ES-I3 (cell line): ENCODE data around the gene EHMT1.
"Not testable (repeated sequence)": the region's sequence is repeated elsewhere in the genome, so short reads cannot be mapped to it uniquely, and the experiment has no call there.

Experiments
- H3K36me3 ChIP-seq: 2 replicates; pipeline ENCODE4 v1.6.1; 2013; ENCODE audit warnings: mild to moderate bottlenecking, low read length, control low read depth, moderate library complexity; ENCODE audit not compliant: insufficient read depth
- H3K4me1 ChIP-seq: 2 replicates; pipeline ENCODE4 v1.6.1; 2013; ENCODE audit warnings: mild to moderate bottlenecking, control low read depth, low read length; ENCODE audit not compliant: insufficient read depth
- H3K9ac ChIP-seq: 2 replicates; pipeline ENCODE4 v1.6.1; 2013; ENCODE audit warnings: low read depth, mild to moderate bottlenecking, low read length, moderate library complexity
- H3K9me3 ChIP-seq: 2 replicates; pipeline ENCODE4 v1.6.1; 2013; ENCODE audit warnings: mild to moderate bottlenecking, low read length, moderate library complexity; ENCODE audit not compliant: control insufficient read depth, insufficient read depth

The EHMT1 gene

DNA sequence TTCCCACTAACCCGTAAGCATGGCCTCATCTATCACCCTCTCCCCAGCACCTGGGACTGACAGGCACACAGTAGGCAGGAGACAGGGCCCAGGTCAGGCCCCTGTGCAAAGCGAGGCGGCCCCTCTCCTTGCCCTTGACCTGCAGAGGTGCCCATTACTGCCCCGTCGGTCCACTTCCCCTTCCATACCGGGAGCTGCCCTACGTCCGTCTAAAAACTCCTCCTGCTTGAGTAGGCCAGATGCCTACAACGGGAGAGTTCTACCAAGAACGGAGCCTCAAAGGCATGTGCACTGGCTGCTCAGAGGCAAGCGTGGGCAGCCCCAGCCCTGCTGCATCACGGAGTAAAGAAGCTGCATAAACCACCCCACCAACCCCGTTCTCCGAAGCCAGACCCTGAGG lies 35.5 kb upstream of the EHMT1 start:
- no peak overlapping the region for H3K9ac ChIP-seq
- H3K36me3 ChIP-seq: peaks cover 7% of the 10 kb centered on the region; the same call in 1 of the 2 replicates
- H3K4me1 ChIP-seq: peaks cover 4% of the 10 kb centered on the region; the same call in 1 of the 2 replicates
- H3K9me3 ChIP-seq: no peaks in the 10 kb centered on the region

DNA sequence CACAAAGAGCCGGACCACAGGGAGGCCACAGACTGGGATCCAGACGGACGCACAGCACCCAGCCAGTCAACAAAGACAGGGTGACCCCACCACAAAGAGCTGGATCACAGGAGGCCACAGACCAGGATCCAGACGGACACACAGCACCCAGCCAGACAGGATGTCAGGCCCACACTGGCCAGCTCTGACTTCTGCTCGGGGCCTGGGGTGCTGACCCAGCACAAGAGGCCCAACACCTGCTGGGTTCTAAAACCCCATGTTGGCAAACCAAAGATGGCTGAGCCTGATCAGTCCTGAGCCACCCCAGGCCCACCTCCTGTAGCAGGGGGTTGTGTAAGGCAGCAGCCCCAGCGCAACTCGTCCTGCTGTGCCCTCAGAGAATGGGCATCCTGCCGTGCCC lies 34.8 kb upstream of the EHMT1 start:
- Histone ChIP-seq H3K9ac (no peak overlapping the region), H3K4me1 (peaks cover 4% of the 10 kb centered on the region; the same call in 1 of the 2 replicates), H3K36me3 (peaks cover 8% of the 10 kb centered on the region; the same call in 1 of the 2 replicates), H3K9me3 (no peaks in the 10 kb centered on the region)

DNA sequence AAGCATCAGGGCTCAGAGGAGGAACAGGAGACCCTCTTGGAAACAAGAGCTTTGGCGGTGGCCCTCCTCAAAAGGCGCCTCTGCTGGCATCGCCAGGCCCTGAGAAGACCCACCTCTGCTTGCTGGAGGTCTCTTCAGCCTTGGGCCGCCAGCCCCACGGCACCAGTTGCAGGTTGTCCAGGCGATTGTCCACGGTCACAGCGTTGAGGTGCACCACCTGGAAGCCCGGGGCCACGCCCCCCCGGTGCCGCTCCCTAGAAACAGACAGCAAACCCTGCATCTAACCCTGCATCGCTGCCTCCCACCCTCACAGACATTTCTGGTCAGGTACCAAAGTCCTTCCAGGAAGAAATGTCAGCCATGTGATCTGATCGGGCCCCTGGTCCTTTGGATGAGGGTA lies 32.0 kb upstream of the EHMT1 start:
- H3K9ac ChIP-seq: no peak overlapping the region
- no peaks in the 10 kb centered on the region for H3K9me3 ChIP-seq
- peaks cover 8% of the 10 kb centered on the region; the same call in 1 of the 2 replicates for H3K36me3 ChIP-seq
- H3K4me1 ChIP-seq: peaks cover 3% of the 10 kb centered on the region; the same call in 1 of the 2 replicates

DNA sequence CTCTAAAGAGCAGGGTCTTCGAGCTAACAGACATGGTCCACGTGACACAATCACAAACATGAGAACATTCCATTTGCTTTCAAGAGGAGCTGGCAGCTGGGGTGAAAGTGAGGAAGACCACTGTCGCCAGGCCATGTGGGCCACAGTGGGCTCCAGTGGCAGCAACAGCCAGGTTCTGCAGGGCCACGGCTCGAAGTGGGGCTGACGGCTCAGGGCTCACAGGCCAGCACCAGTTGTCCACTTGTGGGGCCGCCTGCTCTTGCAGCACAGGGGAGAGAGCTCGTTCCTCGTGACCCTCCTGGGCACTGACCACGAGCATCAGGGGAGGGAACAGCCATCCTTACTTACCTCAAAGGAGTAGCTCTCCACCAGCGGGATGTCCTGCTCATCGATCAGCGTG lies 30.5 kb upstream of the EHMT1 start:
- Histone ChIP-seq H3K9ac (no peak overlapping the region), H3K9me3 (no peaks in the 10 kb centered on the region), H3K4me1 (peaks cover 3% of the 10 kb centered on the region; the same call in 1 of the 2 replicates), H3K36me3 (peaks cover 8% of the 10 kb centered on the region; the same call in 1 of the 2 replicates)

DNA sequence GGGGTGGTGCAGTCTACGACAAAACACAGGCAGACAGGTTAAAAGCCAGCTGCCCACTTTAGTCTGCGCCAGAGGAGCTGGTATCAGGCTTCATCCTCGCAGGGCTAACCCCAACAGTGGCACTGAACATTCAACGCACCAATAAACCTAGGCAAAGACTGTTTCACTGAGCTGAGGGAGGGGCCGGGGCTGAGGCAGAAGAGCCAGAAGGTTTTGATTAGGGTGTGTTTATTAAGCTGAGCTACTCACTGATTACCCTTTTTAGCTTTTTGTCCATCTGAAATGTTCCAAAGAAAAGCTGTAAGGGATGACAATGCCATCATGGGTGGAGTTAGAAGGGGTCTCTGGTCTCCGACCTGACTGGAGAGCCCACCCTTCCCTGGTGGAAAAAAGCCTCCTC lies 29.9 kb upstream of the EHMT1 start:
- Histone ChIP-seq H3K36me3 (peaks cover 8% of the 10 kb centered on the region; the same call in 1 of the 2 replicates), H3K9me3 (no peaks in the 10 kb centered on the region), H3K4me1 (peaks cover 3% of the 10 kb centered on the region; the same call in 1 of the 2 replicates), H3K9ac (peak overlapping the region; percentile 68; the same call in 1 of the 2 replicates)

DNA sequence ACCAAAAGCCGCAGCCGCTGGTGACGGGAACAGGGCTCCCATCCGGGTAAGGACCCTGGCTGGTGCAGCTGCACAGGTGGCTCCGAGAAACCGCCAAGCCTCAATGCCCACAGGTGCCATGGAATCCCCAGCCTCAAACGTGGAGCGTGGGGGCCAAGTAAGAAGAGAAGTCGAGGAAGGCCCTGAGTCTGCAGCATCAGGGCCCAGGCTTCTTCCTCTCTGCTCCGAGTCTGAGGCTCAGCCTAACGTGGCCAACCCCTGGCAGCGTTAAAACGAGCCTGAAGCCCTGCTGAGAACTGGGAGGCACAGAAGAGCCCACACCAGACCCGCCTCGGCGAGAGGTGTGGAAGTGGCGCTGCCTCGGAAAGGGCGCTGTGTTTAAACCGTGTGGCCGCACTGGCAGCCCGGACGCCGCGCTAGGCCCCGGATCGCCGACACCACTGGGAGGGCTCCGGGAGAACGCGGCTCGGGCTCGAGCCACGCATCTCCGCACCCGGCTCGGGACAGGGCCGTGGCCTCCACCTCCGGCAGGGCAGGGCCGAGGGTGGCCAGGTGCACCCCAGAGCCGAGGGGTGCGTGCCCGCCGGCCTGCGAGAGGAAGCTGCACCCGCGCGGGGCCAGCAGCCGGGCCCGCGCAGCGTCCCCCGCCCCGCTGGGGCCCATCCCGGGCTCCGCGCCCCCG lies 29.2 kb upstream of the EHMT1 start:
- peak overlapping the region; percentile 68 for H3K9ac ChIP-seq
- peaks cover 8% of the 10 kb centered on the region; the same call in 1 of the 2 replicates for H3K36me3 ChIP-seq
- peaks cover 3% of the 10 kb centered on the region; the same call in 1 of the 2 replicates for H3K4me1 ChIP-seq
- no peaks in the 10 kb centered on the region for H3K9me3 ChIP-seq

DNA sequence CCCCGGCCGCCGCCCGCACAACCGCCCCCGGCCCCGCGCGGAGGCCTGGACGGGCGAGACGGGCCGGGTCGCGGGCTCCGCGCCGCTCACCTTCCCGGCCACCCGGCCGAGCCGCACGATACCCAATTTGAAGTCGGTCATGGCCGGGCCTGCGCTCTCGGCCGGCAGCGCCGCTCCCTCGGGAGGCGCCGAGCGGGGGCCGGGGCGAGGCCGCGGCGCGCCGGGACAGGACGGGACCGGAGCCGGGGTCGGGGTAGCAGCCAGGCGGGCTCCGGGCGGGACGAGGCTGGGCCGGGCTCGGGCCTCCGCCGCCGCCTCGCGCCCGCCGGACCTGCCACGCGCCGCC lies 28.7 kb upstream of the EHMT1 start:
- H3K4me1 ChIP-seq: peaks cover 3% of the 10 kb centered on the region; the same call in 1 of the 2 replicates
- H3K36me3 ChIP-seq: peaks cover 8% of the 10 kb centered on the region; the same call in 1 of the 2 replicates
- H3K9ac ChIP-seq: peak overlapping the region; percentile 68
- no peaks in the 10 kb centered on the region for H3K9me3 ChIP-seq

DNA sequence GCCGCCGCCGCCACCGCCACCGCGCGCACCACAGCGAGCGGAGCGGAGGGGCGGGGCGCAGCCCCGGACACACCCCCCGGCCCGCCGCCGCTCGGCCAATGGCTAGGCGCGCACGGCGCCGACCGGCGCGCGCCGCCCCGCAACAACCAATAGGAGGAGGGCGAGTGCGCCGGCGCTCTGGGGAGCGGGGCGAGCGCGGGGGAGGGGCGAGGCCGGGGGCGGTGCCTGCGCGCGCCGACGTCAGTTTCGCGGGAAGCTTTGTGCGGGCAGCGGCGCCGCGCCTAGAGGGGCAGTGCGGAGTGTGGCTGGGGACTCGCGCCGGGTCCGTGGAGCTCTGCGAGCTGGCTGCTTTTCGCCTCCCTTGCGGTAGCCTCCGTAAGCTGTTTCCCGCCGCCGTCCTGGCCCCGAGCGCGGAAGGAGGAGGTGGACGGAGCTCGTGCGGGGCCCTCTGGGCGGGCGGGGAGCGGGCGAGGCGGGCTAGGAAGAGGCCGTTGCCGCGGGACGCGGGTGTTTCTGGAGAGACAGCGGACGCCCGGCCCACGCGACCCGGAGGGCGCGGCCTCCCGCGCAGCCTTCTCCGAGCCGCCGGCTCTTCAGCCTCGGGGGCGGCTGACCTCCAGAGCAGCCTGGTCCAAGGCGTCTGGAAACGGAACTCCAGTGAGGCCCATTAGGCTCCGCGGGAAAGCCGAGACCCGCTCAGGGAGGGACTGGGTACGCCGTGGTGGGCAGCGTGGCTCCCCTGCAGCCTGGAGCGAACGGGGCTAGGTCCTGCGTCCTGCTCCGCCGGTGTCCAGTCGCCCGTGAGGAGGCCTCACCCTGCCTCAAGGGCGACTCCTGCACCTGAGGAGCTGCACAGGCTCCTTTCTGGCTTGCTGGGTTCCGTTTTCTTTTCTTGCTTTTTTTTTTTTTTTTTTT lies 28.1 kb upstream of the EHMT1 start, which contains the start of gene ZMYND19:
ZMYND19 (minus strand) TSS at position 44 of the 915 bp plus-strand sequence. CDS start 249 bp downstream, outside the sequence.
- Histone ChIP-seq H3K36me3 (peaks cover 8% of the 10 kb centered on the region; the same call in 1 of the 2 replicates), H3K4me1 (peaks cover 3% of the 10 kb centered on the region; the same call in 1 of the 2 replicates), H3K9ac (peak within 1 kb of the TSS; percentile 68), H3K9me3 (no peaks in the 10 kb centered on the region)

DNA sequence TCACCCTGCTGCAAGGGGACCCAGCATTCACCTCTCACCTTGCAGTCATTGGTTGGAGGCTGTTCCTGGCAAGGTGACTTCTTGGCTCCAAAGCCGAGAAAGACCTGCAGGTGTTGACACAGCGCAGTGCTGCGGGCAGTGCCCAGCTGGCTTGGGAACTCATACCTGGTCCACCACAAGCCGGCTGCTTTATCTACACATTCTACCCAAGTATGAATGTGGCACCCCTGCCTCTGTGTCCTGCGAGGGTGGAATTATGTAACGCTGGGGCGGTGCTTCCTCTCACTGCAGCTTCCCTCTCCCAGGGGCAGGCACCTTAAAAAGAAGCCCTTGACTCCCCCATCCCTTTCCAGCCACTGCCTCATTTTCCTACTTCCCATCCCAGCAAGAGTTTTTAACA lies 26.0 kb upstream of the EHMT1 start:
- no peak overlapping the region for H3K9ac ChIP-seq
- H3K9me3 ChIP-seq: no peaks in the 10 kb centered on the region
- H3K36me3 ChIP-seq: peaks cover 8% of the 10 kb centered on the region; the same call in 1 of the 2 replicates
- H3K4me1 ChIP-seq: peaks cover 3% of the 10 kb centered on the region; the same call in 1 of the 2 replicates

DNA sequence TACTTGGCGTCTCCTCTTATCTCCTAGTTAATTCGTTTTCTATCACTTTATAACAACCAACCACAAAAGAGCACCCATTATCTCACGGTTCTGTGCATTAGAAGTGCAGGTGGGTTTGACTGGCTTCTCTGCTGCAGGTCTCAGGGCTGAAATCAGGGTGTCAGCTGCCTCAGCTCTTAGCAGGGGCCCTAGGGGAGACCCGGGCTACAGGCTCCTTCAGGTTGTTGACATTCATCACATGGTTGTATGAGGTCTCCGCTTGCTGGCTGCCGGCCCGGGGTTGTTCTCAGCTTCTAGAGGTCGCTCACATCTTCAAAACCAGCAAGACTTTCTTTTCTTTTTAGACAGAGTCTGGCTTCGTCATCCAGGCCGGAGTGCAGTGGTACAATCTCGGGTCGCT lies 25.6 kb upstream of the EHMT1 start:
- Histone ChIP-seq H3K9ac (no peak overlapping the region), H3K36me3 (peaks cover 4% of the 10 kb centered on the region; the same call in 1 of the 2 replicates), H3K4me1 (peaks cover 3% of the 10 kb centered on the region; the same call in 1 of the 2 replicates), H3K9me3 (no peaks in the 10 kb centered on the region)

DNA sequence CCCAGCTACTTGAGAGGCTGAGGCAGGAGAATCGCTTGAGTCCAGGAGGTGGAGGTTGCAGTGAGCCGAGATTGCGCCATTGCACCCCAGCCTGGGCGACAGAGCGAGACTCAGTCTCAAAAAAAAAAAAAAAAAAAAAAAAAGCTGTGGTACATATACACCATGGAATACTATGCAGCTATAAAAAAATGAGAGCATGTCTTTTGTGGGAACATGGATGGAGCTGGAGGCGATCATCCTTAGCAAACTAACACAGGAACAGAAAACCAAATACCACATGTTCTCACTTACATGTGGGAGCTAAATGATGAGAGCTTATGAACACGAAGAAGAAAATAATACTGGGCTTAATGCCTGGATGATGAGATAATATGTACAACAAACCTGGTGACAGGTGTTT lies 22.2 kb upstream of the EHMT1 start:
- H3K9me3 ChIP-seq, H3K36me3 ChIP-seq, H3K4me1 ChIP-seq, H3K9ac ChIP-seq: not testable (repeated sequence)

DNA sequence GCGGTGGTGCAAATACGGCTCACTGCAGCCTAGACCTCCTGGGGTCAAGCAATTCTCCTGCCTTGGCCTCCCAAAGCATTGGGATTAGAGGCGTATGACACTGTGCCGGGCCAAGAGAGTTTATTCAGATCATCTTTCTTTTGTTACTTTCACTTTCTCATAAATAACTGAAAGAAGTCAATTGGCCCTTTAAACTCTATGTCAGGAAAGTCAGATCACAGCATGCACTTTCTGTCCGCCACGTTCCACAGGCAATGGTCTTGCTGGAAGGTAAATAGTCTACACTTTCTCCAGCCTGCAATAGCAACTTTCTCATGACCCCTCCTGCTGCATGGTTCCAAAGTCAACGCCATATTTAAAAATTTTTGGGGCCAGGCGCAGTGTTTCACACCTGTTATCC lies 19.9 kb upstream of the EHMT1 start:
- H3K4me1 ChIP-seq: no peaks in the 10 kb centered on the region; the same call in 1 of the 2 replicates
- no peaks in the 10 kb centered on the region for H3K9me3 ChIP-seq
- H3K36me3 ChIP-seq: no peaks in the 10 kb centered on the region
- H3K9ac ChIP-seq: no peak overlapping the region

DNA sequence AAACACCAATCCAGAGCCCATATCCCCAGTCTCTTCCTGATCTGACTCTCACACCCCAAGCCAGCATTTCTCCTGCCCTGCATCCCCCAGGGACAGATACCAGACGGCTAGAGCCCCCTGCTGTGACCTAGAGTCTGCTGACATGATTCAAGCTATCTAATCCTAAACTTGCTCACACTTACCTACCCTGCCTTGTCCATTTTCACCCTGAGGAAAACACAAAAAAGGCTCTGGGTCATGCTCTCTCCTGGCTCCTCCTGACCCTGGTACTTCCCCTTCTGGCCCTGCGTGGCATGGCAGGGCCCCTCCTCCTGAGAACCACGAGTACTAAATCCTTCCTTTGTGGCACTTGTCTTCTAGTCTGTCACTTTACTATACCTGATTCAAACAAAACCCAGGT lies 16.1 kb upstream of the EHMT1 start:
- no peaks in the 10 kb centered on the region for H3K9me3 ChIP-seq
- no peaks in the 10 kb centered on the region for H3K36me3 ChIP-seq
- H3K9ac ChIP-seq: no peak overlapping the region
- H3K4me1 ChIP-seq: no peaks in the 10 kb centered on the region; the same call in 1 of the 2 replicates

DNA sequence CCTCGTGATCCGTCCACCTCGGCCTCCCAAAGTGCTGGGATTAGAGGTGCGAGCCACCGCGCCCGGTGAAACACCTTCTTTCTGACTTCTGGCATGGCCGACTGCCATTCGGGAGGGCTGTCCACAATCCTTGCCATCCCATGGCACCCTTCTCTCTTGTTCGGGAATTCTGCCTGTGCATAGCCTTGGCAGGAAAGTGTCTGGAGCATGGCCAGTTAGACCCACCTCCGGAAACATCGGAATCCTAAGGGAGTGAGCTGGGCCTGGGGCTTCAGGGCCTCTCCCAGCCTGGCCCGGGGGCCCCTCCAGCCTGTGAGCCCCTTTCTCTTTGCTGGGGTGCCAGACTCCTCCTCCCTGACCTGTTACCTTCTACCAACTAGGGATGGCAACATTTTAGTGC lies 14.9 kb upstream of the EHMT1 start:
- Histone ChIP-seq H3K9ac (no peak overlapping the region), H3K36me3 (no peaks in the 10 kb centered on the region), H3K9me3 (no peaks in the 10 kb centered on the region), H3K4me1 (no peaks in the 10 kb centered on the region; the same call in 1 of the 2 replicates)
